HG02642 (cell line): ENCODE results near the gene KIAA1217.

ENCODE experiments used
- ATAC-seq: cut with Tn5 transposase; IDR thresholded peaks from one replicate; pipeline ENCODE4 v1.9.1; 2021; ENCODE audit warnings: mild to moderate bottlenecking; ENCODE audit not compliant: unreplicated experiment, poor library complexity

KIAA1217 gene

GRCh38 chr10:24568042-24568441 lies 359.1 kb downstream of the KIAA1217 start:
- no peak for ATAC-seq

- no peak for ATAC-seq
These were observed 360.4 kb downstream of the KIAA1217 start for GRCh38 chr10:24569330-24569796.

GRCh38 chr10:24569828-24570657 lies 361.1 kb downstream of the KIAA1217 start:
- ATAC-seq, result no peak

- no peak for ATAC-seq
These were observed 361.9 kb downstream of the KIAA1217 start for GRCh38 chr10:24570658-24571426.

GRCh38 chr10:24571870-24572450 lies 363.0 kb downstream of the KIAA1217 start:
- ATAC-seq, result no peak

GRCh38 chr10:24574161-24574560 lies 365.2 kb downstream of the KIAA1217 start:
- no peak for ATAC-seq

- ATAC-seq, result no peak
These were observed 365.7 kb downstream of the KIAA1217 start for GRCh38 chr10:24574578-24575155.

GRCh38 chr10:24575481-24576002 lies 366.6 kb downstream of the KIAA1217 start:
- ATAC-seq, result no peak

- ATAC-seq, result no peak
These were observed 370.5 kb downstream of the KIAA1217 start for GRCh38 chr10:24579448-24579847.

- no peak for ATAC-seq
These were observed 371.0 kb downstream of the KIAA1217 start for GRCh38 chr10:24579906-24580305.

- ATAC-seq, result no peak
These were observed 380.3 kb downstream of the KIAA1217 start for GRCh38 chr10:24589265-24589664.

GRCh38 chr10:24590697-24591457 lies 381.9 kb downstream of the KIAA1217 start:
- ATAC-seq, result no peak

GRCh38 chr10:24596217-24596930 lies 387.4 kb downstream of the KIAA1217 start:
- no peak for ATAC-seq

GRCh38 chr10:24597426-24597825 lies 388.5 kb downstream of the KIAA1217 start:
- no peak for ATAC-seq
